Stimulated activated CD8-positive, alpha-beta memory T cell treated with anti-CD3 and anti-CD28 coated beads, Interleukin-4, amount 100 ng/mL, for 48 hours (primary cell): ENCODE measurements around the gene KRTAP27-1.
A peak's percentile ranks its signal among the peaks of the same experiment; 100 is the strongest.

Experiments
- DNase-seq: peaks from one replicate; pipeline ENCODE4 v3.0.0-alpha.2; 2020

KRTAP27-1 gene, protein sequence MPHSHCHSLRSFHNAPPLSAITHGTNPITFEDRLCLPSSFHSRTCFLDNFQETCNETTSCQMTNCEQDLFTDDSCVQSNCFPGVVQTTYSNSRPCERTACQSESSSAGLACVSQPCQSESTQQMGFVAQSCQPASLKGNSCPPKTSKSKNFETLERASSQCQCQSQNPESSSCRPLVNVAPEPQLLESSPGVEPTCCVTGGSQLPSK

DNA sequence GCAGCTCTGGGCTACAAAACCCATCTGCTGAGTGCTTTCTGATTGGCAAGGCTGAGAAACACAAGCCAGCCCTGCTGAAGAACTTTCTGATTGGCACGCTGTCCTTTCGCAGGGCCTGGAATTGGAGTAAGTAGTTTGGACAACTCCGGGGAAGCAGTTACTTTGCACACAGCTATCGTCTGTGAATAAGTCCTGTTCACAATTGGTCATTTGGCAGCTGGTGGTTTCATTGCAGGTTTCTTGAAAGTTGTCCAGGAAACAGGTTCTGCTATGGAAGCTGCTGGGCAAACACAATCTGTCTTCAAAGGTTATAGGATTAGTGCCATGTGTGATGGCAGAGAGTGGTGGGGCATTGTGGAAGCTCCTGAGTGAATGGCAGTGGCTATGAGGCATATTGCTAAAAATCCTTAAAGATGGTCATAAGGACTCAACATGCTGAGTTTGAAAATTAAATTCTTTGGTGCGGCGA is at the start of gene KRTAP27-1:
Gene KRTAP27-1 (minus strand): TSS at position 419 of the 469 bp plus-strand sequence. CDS start 26 bp downstream, at position 393.
- no peak for DNase-seq

DNA sequence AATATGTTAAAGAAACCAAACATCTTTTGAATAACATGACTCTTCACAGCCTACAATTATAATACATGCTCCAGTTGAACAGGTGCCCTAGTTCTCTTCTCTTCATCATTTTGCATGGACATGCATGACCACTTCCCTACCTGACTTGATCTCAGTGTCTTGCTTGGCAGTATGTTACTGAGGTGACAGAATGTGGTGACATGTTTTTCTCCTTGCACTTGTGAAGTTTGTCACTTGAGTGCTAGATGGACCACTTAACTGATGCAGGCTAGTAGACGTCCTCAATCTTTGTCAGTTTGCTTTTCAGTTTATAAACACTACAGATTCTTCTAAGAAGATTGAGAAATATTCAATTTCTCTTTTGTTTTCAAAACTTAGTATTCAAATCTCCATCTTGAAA is 44.7 kb upstream of the KRTAP27-1 start:
- no peak for DNase-seq

DNA sequence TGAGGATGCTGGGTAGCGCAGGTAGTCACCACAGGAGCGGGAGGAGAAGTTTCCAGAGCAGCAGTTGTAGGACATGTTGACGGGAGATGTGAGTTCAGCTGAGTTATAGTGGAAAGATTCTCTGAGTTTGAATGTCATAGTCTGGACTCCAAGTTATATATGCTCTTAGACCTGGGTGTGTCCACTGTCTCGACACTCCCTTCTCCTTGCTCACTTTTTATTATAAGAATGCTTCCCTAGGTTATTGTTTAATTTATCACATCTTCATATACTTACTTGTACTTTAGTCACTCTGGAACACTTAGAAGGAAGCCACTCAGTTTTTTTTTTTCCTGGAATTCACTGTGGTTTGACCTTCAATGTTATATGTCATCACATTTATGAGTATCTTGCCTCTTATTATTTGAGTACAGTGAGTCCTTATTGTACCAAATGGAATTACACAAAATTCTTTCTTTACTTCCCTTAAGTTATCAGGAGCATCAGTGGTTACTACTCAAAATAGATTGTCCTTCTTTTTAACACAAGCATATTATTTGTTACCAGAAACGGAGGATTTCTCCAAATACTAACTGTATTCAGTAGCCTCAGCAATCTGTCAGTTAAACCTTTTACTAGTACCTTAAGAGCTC is 34.8 kb upstream of the KRTAP27-1 start, which contains the start of gene KRTAP13-2:
Gene KRTAP13-2 (minus strand): TSS at position 133 of the 632 bp plus-strand sequence. CDS start 58 bp downstream, at position 75.
- no peak for DNase-seq

DNA sequence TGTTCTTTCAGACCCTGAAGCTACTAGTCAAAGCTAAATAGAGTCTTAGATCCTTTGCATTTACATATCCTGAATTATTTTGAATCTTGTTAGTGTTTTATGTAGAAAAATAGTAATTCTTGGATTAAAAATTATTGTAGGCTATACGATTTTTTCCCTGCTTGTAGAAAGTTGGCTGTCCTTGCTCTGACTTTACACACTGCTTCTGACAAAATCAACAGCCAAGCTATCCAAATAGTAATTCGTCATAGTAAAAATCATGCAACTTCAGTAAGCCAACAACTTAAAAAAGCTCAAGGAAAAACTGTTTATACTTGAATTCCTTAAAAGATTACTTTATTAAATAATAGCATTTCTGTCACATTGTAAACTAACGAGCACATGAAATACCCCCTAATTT is 18.4 kb upstream of the KRTAP27-1 start:
- DNase-seq = no peak

DNA sequence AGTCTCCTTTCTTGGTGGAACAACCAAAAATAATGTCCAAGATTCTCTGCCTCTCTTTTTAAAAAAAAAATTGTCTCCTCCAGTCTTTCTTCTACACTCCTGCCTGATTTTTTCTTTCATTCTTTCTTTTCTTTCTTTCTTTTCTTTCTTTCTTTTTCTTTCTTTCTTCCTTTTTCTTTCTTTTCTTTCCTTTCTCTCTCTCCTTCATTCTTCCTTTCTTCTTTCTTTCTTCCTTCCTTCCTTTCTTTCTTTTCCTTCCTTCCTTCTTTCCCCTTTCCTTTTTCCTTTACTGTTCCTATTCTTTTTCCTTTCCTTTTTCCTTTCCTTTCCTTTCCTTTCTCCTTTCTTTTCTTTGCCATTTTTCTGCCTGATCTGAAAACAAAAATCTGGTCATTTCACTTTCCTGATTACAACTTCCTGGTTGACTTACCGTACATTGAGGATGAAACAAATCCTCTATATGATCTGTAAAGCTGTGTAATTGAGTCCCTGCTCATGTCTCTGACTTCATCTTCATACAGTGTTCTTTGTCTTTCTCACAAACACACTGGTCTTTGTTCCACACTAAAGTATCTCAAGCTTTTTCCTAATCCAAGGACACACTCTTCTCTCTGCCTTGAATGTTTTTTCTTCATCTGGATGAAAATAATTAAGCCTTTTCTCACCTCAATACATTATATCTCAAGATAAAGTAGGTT is 17.0 kb upstream of the KRTAP27-1 start:
- DNase-seq = no peak

DNA sequence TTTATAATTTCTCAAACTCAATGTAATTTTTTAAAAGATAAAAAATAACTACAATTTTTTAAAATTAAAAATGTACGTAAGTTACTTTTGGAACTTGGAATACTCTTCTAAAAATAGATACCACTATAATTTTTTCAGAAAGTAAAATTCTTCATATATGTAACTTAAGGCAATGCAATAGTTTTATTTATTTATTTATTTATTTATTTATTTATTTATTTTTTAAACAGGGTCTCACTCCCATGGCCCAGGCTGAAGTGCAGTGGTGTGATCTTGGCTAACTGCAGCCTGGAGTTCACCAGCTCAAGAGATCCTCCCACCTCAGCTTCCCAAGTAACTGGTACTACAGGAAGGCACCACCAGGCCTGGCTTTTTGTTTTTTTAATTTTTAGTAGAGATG is 14.0 kb upstream of the KRTAP27-1 start:
- DNase-seq = no peak

DNA sequence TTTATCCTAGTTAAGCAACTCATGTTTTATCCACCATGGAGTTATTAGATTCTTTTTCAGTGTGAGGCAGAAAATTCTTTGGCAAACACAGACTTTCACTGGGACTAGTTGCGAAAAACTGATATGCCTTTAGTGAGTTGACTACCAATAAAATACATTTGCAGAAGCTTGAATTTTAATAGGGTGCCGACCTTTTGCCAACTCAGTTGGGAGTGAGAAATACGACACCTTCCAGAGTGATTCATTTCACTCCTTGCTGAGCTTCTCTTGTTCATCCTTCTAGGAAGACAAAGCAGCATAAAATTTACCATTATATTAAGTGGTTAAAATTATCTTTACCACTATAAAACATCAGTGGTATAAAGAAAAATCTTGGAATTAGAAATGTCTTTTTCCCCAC is 12.1 kb upstream of the KRTAP27-1 start:
- DNase-seq = no peak

DNA sequence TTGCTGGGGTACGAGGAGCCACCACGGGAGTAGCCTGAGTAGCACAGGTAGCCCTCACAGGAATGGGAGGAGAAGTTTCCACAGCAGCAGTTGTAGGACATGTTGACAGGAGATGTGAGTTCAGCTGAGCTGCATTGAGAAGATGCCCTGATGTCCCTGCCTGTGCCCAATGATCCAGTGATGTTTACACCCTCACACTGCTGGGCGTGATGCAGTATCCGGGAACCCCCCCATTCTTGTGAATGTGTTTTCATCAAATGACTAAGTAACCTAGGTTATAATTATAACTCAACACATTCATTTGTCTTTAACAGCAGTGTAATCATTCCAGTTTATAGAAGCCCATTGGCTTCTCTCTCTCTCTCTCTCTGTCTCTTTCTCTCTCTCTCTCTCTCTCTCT is 11.0 kb upstream of the KRTAP27-1 start, which contains the start of gene KRTAP23-1:
Gene KRTAP23-1 (minus strand): TSS at position 101 of the 400 bp plus-strand sequence. CDS start 0 bp downstream, at position 101.
- no peak for DNase-seq

DNA sequence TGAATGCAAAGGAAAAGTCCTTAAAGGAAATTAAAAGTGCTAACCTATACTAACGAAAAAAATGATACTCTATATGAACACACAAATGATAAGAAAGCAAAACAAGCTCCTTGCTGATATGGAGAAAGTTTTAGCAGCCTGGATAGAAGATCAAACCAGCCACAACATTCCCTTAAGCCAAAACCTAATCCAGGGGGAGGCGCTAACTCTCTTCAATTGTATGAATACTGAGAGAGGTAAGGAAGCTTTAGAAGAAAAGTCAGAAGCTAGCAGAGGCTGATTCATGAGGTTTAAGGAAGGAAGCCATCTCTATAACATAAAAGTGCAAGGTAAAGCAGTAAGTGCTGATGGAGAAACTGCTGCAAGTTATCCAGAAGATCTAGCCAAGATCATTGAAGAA is 7.5 kb upstream of the KRTAP27-1 start:
- DNase-seq = no peak

DNA sequence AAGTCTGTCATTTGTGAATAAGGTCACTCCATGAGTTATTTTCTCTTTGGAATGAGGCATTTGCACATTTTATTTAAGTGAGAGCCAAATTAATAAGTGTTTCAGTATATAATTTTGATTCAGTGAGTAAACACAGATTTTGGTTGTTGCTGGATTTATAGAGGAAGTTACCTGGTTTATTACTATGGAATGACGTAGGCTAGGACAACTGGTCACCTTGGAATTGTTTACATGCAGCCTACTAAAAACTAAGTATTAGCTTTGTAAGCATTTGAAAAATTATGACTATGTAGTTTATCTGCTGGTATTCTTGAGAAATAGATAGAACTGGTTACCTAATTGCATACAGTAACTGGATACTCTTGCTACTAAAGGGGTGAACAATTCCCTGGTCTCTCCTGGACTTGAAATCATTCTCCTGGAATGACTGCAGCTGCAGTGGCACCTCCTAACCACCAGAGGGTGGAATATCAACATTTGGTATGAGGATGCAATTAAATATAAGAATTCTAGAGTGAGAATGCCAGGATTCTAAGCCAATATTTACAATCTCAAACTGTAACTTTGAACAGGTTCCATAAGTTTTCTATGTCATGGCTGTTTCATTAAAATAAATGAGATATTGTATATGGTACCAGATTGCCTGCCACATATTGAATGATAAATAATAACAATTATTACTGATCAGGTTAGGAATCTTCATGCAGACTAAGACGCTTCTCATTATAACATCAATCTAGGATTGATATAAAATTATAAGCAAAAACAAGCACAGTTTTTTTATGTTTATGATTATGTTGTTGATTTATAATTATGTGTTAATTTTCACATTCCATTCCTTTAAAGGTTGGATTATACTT is 3.5 kb upstream of the KRTAP27-1 start:
- peak; percentile 47 for DNase-seq

DNA sequence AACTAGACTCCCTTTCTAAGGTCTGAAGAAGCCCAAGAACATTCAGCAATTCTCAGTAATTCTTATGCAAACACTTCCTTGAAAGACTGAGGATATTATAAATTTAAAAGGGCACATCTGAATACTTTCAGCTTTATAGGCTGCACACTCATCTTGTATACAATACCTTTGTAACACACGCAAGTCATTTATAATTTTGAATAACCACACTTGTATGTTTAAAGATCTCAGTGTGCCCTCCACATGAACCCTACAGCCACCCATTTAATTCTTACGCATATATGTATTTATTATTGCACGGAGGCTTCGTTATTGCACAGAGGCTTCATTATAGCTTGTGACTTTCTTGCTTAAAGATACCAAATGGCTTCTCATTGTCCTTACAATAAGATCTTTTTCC is 1.2 kb upstream of the KRTAP27-1 start:
- DNase-seq = no peak

DNA sequence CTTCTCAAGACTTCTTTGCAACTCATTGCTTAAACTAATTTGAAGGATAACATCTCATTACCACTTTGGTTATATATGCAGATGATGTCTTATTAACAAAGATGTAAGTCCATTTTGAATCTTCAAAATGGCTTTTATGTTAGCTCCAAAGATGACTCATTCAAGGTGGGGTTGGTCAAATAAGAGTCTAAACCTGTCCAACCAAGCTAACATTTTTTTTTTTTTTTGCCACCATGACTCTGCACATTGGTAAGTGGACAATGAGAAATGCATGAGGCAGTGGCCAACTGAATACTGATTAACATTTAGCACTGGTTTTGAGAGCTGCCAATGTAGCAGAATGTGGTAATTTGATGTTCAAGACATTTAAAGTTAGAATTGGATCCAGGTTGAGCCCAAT is 278 bp upstream of the KRTAP27-1 start:
- no peak for DNase-seq

DNA sequence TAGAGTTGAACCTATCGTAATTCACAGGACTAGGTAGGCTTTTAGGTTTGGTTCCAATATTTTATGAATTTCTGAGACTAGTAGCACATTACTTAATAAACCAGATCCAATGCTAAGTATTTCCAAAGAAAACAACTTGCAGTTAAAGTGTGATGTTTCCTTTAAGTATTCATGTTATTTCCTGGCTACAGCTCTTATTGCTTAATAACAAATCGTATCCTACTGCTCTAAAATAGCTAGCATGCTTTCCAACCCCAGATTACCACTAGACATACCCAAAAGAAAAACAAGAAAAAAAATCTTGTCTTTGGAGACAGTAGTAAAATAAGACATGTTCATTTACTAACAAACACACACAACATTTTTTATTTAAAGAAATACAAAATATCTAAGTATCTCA is 898 bp downstream of the KRTAP27-1 start:
- DNase-seq = no peak

DNA sequence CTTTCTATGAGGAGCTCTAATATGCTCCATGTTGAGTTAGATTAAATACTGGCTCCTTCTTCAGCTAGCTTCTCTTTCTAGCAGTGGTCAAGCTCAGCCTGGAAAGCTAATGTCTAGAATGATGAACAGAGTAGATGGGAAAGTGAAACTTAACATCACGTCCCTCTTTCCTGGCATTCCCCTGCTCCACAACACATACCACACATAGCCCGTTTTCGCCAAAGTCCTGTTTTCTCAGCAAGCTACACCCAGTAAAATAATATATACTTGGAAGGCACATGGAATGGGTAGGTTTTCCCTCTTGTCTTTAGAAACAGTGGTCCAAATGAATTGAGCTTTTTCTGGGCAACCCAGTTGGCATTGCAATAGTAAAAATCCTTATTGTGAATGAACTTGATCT is 3.8 kb downstream of the KRTAP27-1 start:
- no peak for DNase-seq

DNA sequence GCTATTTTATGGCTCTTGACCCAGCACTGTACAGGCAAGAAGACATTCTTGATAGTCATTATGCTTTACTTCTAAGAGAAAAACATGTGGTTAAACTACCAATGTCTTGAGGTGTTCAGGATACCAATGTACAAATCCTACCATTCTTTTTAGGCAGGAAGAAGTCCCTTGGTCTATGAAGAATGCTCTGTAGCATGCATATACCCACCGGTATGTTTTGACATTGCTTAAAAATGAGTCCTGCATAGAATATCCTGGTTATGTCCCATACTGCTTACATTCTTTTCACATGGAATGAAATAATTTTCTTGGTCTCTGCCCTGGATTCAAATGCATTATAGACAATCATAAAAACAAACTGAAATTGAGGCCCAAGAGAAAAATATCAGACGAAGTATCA is 4.8 kb downstream of the KRTAP27-1 start:
- DNase-seq = no peak

DNA sequence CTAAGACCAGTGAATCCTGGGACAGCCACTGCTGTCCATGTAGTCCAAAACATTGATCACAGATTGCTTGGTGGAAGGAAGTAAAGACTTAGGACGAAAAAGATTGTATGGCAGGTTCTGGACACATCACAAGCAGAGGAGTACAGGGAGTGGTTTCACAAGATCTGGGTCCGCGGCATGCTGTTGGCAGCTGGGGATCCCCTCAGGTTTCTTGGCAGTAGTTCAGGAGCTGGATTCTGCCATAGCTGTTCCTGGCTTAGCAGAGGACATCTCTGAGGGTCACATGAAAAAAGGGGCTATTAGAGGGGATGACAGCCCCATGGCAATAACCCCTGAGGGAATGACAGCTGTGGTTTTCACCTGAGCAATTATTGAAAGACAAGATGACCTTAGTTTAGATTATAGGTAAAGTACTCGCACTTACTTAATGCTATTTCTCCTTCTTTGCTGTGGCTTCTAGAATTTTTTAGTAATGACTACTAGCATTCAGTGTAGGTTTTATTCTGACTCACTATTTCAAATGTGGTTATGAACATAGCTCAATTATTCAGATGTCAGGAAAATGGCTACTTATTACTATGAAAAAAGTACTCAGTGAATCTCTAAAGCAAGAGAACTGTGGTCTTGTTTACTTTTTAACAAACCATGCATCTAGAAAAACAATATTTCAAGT is 8.2 kb downstream of the KRTAP27-1 start:
- no peak for DNase-seq

DNA sequence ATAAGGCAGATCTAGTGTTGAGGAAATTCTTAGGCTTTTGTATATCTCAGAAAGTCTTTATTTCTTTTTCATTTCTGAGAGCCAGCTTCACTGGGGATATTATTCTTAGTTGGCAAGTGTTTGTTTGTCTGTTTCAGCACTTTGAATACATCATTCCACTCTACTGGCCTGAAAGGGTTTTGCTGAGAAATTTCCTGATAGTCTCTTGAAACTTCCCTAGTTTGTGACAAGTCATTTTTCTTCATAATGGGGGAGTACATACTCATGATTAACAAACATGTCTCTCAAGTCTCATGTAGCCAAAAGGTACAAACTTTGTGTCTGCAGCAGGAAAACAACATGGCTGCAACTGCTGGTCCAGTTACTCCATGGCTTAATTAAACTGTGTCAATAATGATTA is 11.1 kb downstream of the KRTAP27-1 start:
- DNase-seq = no peak

DNA sequence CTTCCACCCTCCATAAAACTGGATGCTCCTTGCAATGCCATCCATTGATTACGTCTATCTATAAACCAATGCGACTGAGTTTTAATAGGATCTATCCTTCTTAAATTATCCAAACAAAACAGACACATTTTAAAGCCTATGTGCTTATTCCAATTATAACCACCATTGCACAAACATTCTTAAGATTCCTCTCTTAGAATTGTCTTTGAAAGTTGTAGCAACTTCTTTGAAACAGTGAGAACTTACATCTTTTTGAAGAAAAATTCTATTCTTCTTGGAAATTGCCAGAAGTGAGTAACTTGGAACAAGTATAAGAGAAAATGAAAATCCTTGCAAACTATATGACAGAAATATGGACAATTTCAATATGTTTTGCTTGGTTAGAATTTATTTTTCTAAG is 17.3 kb downstream of the KRTAP27-1 start, which contains the start of gene KRTAP26-1:
Gene KRTAP26-1 (minus strand): TSS at position 101 of the 400 bp plus-strand sequence. CDS start 280 bp downstream, outside the sequence.
- no peak for DNase-seq

DNA sequence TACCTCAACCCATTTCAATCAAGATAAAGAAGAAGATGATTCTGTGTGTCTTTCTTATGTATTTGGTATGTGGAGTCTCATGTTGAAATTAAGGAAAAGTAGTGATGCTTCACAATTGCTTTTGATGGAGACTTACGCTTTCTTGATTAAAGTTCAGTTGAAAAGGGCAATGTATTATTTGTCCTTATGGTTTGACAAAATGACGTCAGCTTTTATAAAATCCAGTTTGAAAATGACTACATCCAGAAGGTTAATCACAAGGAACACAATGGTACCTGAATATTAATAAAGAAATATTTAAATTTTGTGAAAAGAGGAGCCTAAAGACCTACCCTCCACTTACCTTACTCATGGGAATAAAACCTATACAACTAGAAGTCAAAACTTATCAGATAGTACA is 21.8 kb downstream of the KRTAP27-1 start:
- DNase-seq = no peak

DNA sequence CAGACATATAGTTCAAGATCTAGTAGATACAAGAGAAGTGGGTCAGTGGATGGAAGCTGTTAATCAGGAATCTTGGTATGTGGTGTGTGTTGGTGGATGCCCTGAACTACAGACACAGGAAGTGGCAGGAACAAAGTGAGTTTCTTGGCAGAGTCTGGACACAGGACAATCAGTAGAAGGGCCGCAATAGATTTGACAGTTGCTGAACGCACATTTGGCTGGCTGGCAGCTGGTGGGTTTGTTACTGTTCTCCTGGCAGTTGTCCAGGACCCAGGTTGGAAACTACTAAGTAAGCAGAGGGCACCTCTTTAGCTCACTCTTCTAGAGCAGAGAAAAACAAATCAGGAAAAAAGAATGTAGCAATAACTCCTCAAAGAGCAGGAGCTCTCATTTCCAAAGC is 30.6 kb downstream of the KRTAP27-1 start:
- no peak for DNase-seq

DNA sequence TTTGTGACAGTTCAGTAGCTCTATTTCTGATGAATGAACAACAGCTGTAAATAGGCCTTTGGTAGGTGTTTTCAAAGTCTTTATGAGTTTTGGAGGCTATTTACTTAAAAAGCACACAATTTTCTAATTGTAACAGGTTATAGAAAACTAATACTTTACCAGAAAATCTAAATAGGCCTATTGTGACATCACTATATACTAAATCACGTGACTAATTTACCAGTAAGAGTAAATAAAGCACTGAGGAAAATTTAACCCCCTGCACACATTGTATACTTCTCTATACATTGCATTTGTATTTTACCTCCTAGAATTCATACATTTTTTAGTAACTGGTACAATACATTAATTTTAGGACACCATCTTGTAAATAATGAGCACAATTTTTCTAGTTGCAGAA is 32.4 kb downstream of the KRTAP27-1 start:
- no peak for DNase-seq

DNA sequence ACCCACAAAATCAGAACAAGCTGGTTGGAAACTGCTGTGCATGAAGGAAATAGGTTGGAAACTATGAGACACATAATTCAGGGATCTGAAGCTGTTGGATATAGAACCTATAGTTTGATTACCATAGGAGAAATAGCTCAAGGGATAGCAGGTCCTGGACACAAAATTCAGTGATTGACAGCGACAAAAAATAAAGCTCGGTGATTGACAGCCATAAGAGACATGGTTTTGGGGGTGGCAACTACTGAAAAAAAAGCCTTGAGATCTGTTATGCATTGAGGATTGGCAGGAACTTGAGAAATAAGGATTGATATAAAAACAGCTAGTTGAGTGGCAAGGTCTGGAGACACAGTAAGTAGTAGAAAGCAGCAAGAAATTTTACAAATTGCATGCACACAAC is 48.3 kb downstream of the KRTAP27-1 start, which contains the start of gene KRTAP25-1:
Gene KRTAP25-1 (minus strand): TSS at position 300 of the 400 bp plus-strand sequence. CDS start 24 bp downstream, at position 276.
- no peak for DNase-seq
